ENCODE results near the gene PRLH.

Gene PRLH

GRCh38 chr2:237556773-237557632, 9.4 kb upstream of the PRLH start:
- Histone ChIP-seq H3K4me1 (ENCODE audit: insufficient read depth, insufficient read length) (no peaks in the 10 kb centered on the region), H3K9me3 (ENCODE audit: insufficient read depth, low read length) (peaks cover 34% of the 10 kb centered on the region), H3K27me3 (ENCODE audit: insufficient read depth, insufficient read length) (no peaks in the 10 kb centered on the region), H3K4me3 (ENCODE audit: insufficient read length, low read depth) (no peak overlapping the region), H3K9ac (ENCODE audit: insufficient read length, low read depth) (no peak overlapping the region), H3K36me3 (ENCODE audit: insufficient read depth, insufficient read length, low read length) (no peaks in the 10 kb centered on the region)
- DNase-seq (ENCODE audit: low read depth, low spot score), result no peak
- TF ChIP-seq ZNF274 (IDR thresholded peaks at IDR 0.05; ENCODE audit: low read depth, low read length), result no peak

GRCh38 chr2:237557633-237558015, 8.8 kb upstream of the PRLH start:
- Histone ChIP-seq H3K36me3 (ENCODE audit: insufficient read depth, insufficient read length, low read length) (no peaks in the 10 kb centered on the region), H3K9me3 (ENCODE audit: insufficient read depth, low read length) (peaks cover 32% of the 10 kb centered on the region), H3K27me3 (ENCODE audit: insufficient read depth, insufficient read length) (no peaks in the 10 kb centered on the region), H3K4me1 (ENCODE audit: insufficient read depth, insufficient read length) (no peaks in the 10 kb centered on the region), H3K9ac (ENCODE audit: insufficient read length, low read depth) (no peak overlapping the region), H3K4me3 (ENCODE audit: insufficient read length, low read depth) (no peak overlapping the region)
- DNase-seq (ENCODE audit: low read depth, low spot score), result no peak
- TF ChIP-seq SUZ12 (IDR thresholded peaks at IDR 0.05; ENCODE audit: extremely low read depth, insufficient read depth, insufficient read length) (no peak), ZNF274 (IDR thresholded peaks at IDR 0.05; ENCODE audit: low read depth, low read length) (no peak), YY1 (IDR thresholded peaks at IDR 0.05; ENCODE audit: insufficient read depth, insufficient read length) (no peak)

GRCh38 chr2:237558961-237559641, 7.3 kb upstream of the PRLH start:
- Histone ChIP-seq H3K9me3 (ENCODE audit: insufficient read depth, low read length) (peaks cover 20% of the 10 kb centered on the region), H3K4me1 (ENCODE audit: insufficient read depth, insufficient read length) (no peaks in the 10 kb centered on the region), H3K9ac (ENCODE audit: insufficient read length, low read depth) (no peak overlapping the region), H3K27me3 (ENCODE audit: insufficient read depth, insufficient read length) (no peaks in the 10 kb centered on the region), H3K36me3 (ENCODE audit: insufficient read depth, insufficient read length, low read length) (no peaks in the 10 kb centered on the region), H3K4me3 (ENCODE audit: insufficient read length, low read depth) (no peak overlapping the region)
- TF ChIP-seq SUZ12 (IDR thresholded peaks at IDR 0.05; ENCODE audit: extremely low read depth, insufficient read depth, insufficient read length) (no peak), ZNF274 (IDR thresholded peaks at IDR 0.05; ENCODE audit: low read depth, low read length) (no peak), YY1 (IDR thresholded peaks at IDR 0.05; ENCODE audit: insufficient read depth, insufficient read length) (no peak)
- no peak for DNase-seq (ENCODE audit: low read depth, low spot score)

- TF ChIP-seq YY1 (IDR thresholded peaks at IDR 0.05; ENCODE audit: insufficient read depth, insufficient read length) (no peak), ZNF274 (IDR thresholded peaks at IDR 0.05; ENCODE audit: low read depth, low read length) (no peak), SUZ12 (IDR thresholded peaks at IDR 0.05; ENCODE audit: extremely low read depth, insufficient read depth, insufficient read length) (no peak)
- H3K9me3 ChIP-seq (ENCODE audit: insufficient read depth, low read length), result peaks cover 4% of the 10 kb centered on the region
- H3K36me3 ChIP-seq (ENCODE audit: insufficient read depth, insufficient read length, low read length), result no peaks in the 10 kb centered on the region
- no peaks in the 10 kb centered on the region for H3K27me3 ChIP-seq (ENCODE audit: insufficient read depth, insufficient read length)
- H3K9ac ChIP-seq (ENCODE audit: insufficient read length, low read depth), result no peak overlapping the region
- H3K4me1 ChIP-seq (ENCODE audit: insufficient read depth, insufficient read length), result no peaks in the 10 kb centered on the region
- no peak overlapping the region for H3K4me3 ChIP-seq (ENCODE audit: insufficient read length, low read depth)
- no peak for DNase-seq (ENCODE audit: low read depth, low spot score)
Observed at GRCh38 chr2:237561221-237561620, 5.2 kb upstream of the PRLH start.

GRCh38 chr2:237563816-237564215, 2.6 kb upstream of the PRLH start:
- Histone ChIP-seq H3K36me3 (ENCODE audit: insufficient read depth, insufficient read length, low read length) (no peaks in the 10 kb centered on the region), H3K4me1 (ENCODE audit: insufficient read depth, insufficient read length) (no peaks in the 10 kb centered on the region), H3K9ac (ENCODE audit: insufficient read length, low read depth) (no peak overlapping the region), H3K27me3 (ENCODE audit: insufficient read depth, insufficient read length) (no peaks in the 10 kb centered on the region), H3K4me3 (ENCODE audit: insufficient read length, low read depth) (no peak overlapping the region), H3K9me3 (ENCODE audit: insufficient read depth, low read length) (no peaks in the 10 kb centered on the region)
- DNase-seq (ENCODE audit: low read depth, low spot score), result no peak
- TF ChIP-seq ZNF274 (IDR thresholded peaks at IDR 0.05; ENCODE audit: low read depth, low read length) (no peak), SUZ12 (IDR thresholded peaks at IDR 0.05; ENCODE audit: extremely low read depth, insufficient read depth, insufficient read length) (no peak), YY1 (IDR thresholded peaks at IDR 0.05; ENCODE audit: insufficient read depth, insufficient read length) (no peak)

GRCh38 chr2:237564526-237565131, 1.7 kb upstream of the PRLH start:
- Histone ChIP-seq H3K9ac (ENCODE audit: insufficient read length, low read depth) (no peak overlapping the region), H3K27me3 (ENCODE audit: insufficient read depth, insufficient read length) (no peaks in the 10 kb centered on the region), H3K9me3 (ENCODE audit: insufficient read depth, low read length) (no peaks in the 10 kb centered on the region), H3K4me1 (ENCODE audit: insufficient read depth, insufficient read length) (no peaks in the 10 kb centered on the region), H3K36me3 (ENCODE audit: insufficient read depth, insufficient read length, low read length) (no peaks in the 10 kb centered on the region), H3K4me3 (ENCODE audit: insufficient read length, low read depth) (no peak overlapping the region)
- no peak for DNase-seq (ENCODE audit: low read depth, low spot score)
- no peak for TF ChIP-seq SUZ12 (IDR thresholded peaks at IDR 0.05; ENCODE audit: extremely low read depth, insufficient read depth, insufficient read length)
- TF ChIP-seq ZNF274 (IDR thresholded peaks at IDR 0.05; ENCODE audit: low read depth, low read length), result no peak
- no peak for TF ChIP-seq YY1 (IDR thresholded peaks at IDR 0.05; ENCODE audit: insufficient read depth, insufficient read length)

- no peak for TF ChIP-seq YY1 (IDR thresholded peaks at IDR 0.05; ENCODE audit: insufficient read depth, insufficient read length)
- TF ChIP-seq ZNF274 (IDR thresholded peaks at IDR 0.05; ENCODE audit: low read depth, low read length), result no peak
- TF ChIP-seq SUZ12 (IDR thresholded peaks at IDR 0.05; ENCODE audit: extremely low read depth, insufficient read depth, insufficient read length), result no peak
- H3K9me3 ChIP-seq (ENCODE audit: insufficient read depth, low read length), result no peaks in the 10 kb centered on the region
- H3K9ac ChIP-seq (ENCODE audit: insufficient read length, low read depth), result no peak overlapping the region
- H3K36me3 ChIP-seq (ENCODE audit: insufficient read depth, insufficient read length, low read length), result no peaks in the 10 kb centered on the region
- no peaks in the 10 kb centered on the region for H3K4me1 ChIP-seq (ENCODE audit: insufficient read depth, insufficient read length)
- no peaks in the 10 kb centered on the region for H3K27me3 ChIP-seq (ENCODE audit: insufficient read depth, insufficient read length)
- H3K4me3 ChIP-seq (ENCODE audit: insufficient read length, low read depth), result no peak overlapping the region
- DNase-seq (ENCODE audit: low read depth, low spot score), result no peak
Observed at GRCh38 chr2:237565974-237566373, 400 bp upstream of the PRLH start.

Measured in NT2/D1 (cell line).